B cell (primary cell): ENCODE measurements around the gene THOC5. TPM values are rescaled to one million over a fixed set of nuclear protein-coding genes. Genes with fewer than 3 reads are reported as not detected.

Experiments
- ATAC-seq: fragments of 200-7000 bp; cut with Tn5 transposase; one replicate; pipeline ENCODE4 v1.10.0; 2021; ENCODE audit warnings: low read depth, mild to moderate bottlenecking, moderate number of reproducible peaks, moderate library complexity
- CTCF ChIA-PET: fragments of 350-600 bp; sonication (Branson Sonifier 250); formaldehyde crosslinking; loops from one replicate; lab custom pipeline; 2021; ENCODE audit warnings: antibody characterized with exemption, inconsistent platforms; lab: Charles Lee
- POLR2A ChIA-PET: fragments of 350-600 bp; sonication (Branson Sonifier 250); formaldehyde crosslinking; loops from one replicate; lab custom pipeline; 2021; ENCODE audit warnings: antibody characterized with exemption; lab: Charles Lee
- DNase-seq: peaks from one replicate; pipeline ENCODE4 v3.0.0; 2013
- H2AFZ ChIP-seq: 2 replicates; pipeline ENCODE4 v1.6.1; 2012; ENCODE audit warnings: mild to moderate bottlenecking, low read depth, low read length; ENCODE audit not compliant: insufficient read depth, poor library complexity, severe bottlenecking
- H3K27ac ChIP-seq, 2 donors: 1 replicate in 1 of 2; 2 replicates in 1 of 2; pipeline ENCODE4 v1.5.1; 2012 to 2013; ENCODE audit warnings: low read length in 2 of 2, mild to moderate bottlenecking in 2 of 2, moderate library complexity in 1 of 2
- H3K27me3 ChIP-seq, 4 experiments: fragments of 200-600 bp in 1 of 4; sonication (generic) in 1 of 4; replicated peaks in 1 of 4; 1 replicate in 2 of 4; 2 replicates in 2 of 4; pipeline versions ENCODE4 v1.6.1 to v1.7.0; 2013 to 2016; ENCODE audit warnings: low read length in 3 of 4, mild to moderate bottlenecking in 2 of 4, mixed read lengths in 1 of 4, moderate library complexity in 1 of 4; ENCODE audit not compliant: insufficient read depth in 4 of 4, control insufficient read depth in 3 of 4; ENCODE audit errors: control extremely low read depth in 1 of 4
- H3K36me3 ChIP-seq, 2 experiments: replicated peaks in 1 of 2; 1 replicate in 1 of 2; 2 replicates in 1 of 2; pipeline versions ENCODE4 v1.6.1 to v1.7.1; 2013; ENCODE audit warnings: low read length in 1 of 2; ENCODE audit not compliant: insufficient read depth in 2 of 2, control insufficient read depth in 1 of 2; ENCODE audit errors: control extremely low read depth in 1 of 2, extremely low read depth in 1 of 2
- H3K4me1 ChIP-seq, 2 donors: fragments of 200-600 bp in 1 of 2; sonication (generic) in 1 of 2; 1 replicate in 1 of 2; 2 replicates in 1 of 2; pipeline versions ENCODE4 v1.5.1 to v1.6.1; 2013 to 2017; ENCODE audit warnings: low read length in 2 of 2; ENCODE audit not compliant: control insufficient read depth in 2 of 2, insufficient read depth in 2 of 2
- H3K4me2 ChIP-seq: replicated peaks from 2 replicates; pipeline ENCODE3; 2012; ENCODE audit warnings: mild to moderate bottlenecking, low read depth, low read length; ENCODE audit not compliant: poor library complexity, severe bottlenecking
- H3K4me3 ChIP-seq, 5 experiments: fragments of 200-600 bp in 1 of 5; sonication (generic) in 1 of 5; 1 replicate in 3 of 5; 2 replicates in 2 of 5; pipeline versions ENCODE4 v1.5.1 to v1.7.0; 2011 to 2016; ENCODE audit warnings: low read length in 4 of 5, mild to moderate bottlenecking in 4 of 5, low read depth in 2 of 5, control low read depth in 1 of 5, moderate library complexity in 1 of 5; ENCODE audit not compliant: insufficient read depth in 1 of 5; ENCODE audit errors: control extremely low read depth in 1 of 5, extremely low read depth in 1 of 5
- H3K79me2 ChIP-seq: fragments of 200-600 bp; sonication (generic); one replicate; pipeline ENCODE4 v1.6.0; 2016; ENCODE audit warnings: low read length; ENCODE audit not compliant: control insufficient read depth, insufficient read depth
- H3K9ac ChIP-seq: fragments of 200-600 bp; sonication (generic); 2 replicates; pipeline ENCODE4 v1.6.1; 2017; ENCODE audit warnings: mild to moderate bottlenecking, low read length, moderate library complexity
- H3K9me3 ChIP-seq, 3 donors: one replicate each; pipeline versions ENCODE4 v1.6.1 to v1.7.1; 2013; ENCODE audit warnings: low read length in 2 of 3; ENCODE audit not compliant: control insufficient read depth in 2 of 3, insufficient read depth in 1 of 3; ENCODE audit errors: control extremely low read depth in 1 of 3
- H4K20me1 ChIP-seq: 2 replicates; pipeline ENCODE4 v1.6.0; 2012; ENCODE audit warnings: mild to moderate bottlenecking, low read length; ENCODE audit not compliant: insufficient read depth, control insufficient read depth, poor library complexity, severe bottlenecking
- H3K27ac Mint-ChIP-seq: one replicate; pipeline ENCODE4 v1.8.0; 2021; ENCODE audit warnings: mixed read lengths
- H3K27me3 Mint-ChIP-seq: one replicate; pipeline ENCODE4 v1.8.0; 2021; ENCODE audit warnings: mixed read lengths
- H3K4me1 Mint-ChIP-seq: one replicate; pipeline ENCODE4 v1.8.0; 2021; ENCODE audit warnings: mixed read lengths
- H3K4me3 Mint-ChIP-seq: one replicate; pipeline ENCODE4 v1.8.0; 2021; ENCODE audit warnings: mixed read lengths
- H3K9me3 Mint-ChIP-seq: one replicate; pipeline ENCODE4 v1.8.0; 2022; ENCODE audit warnings: mixed read lengths; ENCODE audit not compliant: insufficient read depth
- EZH2 ChIP-seq: IDR thresholded peaks from 2 replicates; pipeline ENCODE4 v1.6.1; 2012; ENCODE audit warnings: borderline replicate concordance, low read depth, mild to moderate bottlenecking, moderate library complexity, low read length; ENCODE audit not compliant: insufficient read depth, poor library complexity, severe bottlenecking
- WGBS: methylation state at CpG from one replicate; pipeline ENCODE4 v1.1.5; 2013; ENCODE audit warnings: missing lambda C conversion rate; ENCODE audit not compliant: insufficient coverage; 5-methylcytosine and 5-hydroxymethylcytosine counted together
- intact Hi-C: fragments of 100-400 bp; cut with micrococcal nuclease; formaldehyde crosslinking; loops from one replicate; pipeline ENCODE4 v1.10.0; 2022
- polyA plus RNA-seq: library from polyadenylated mRNA; depleted of rRNA; stranded (reverse); fragments of >200 nt; gene quantifications from 2 replicates; pipeline ENCODE4 v1.2.3, GENCODE V29; 2012
- total RNA-seq, 2 donors: library from RNA; stranded (reverse); fragments of 120-200 nt in 1 of 2; gene quantifications; 1 replicate in 1 of 2; 2 replicates in 1 of 2; pipeline versions ENCODE4 v1.2.3 to v1.2.4, GENCODE V29; 2013 to 2022
- TF ChIP-seq, protein P1 (sequence below): fragments of 200-600 bp; IDR thresholded peaks from one replicate; pipeline ENCODE4 v1.8.0; 2022; ENCODE audit warnings: antibody characterized with exemption, mild to moderate bottlenecking

The THOC5 gene
- total and polyA plus RNA-seq, 2 donors (not counting 1 experiment from before 2014, with no cell fraction given): 26.5 to 59.1 TPM

DNA sequence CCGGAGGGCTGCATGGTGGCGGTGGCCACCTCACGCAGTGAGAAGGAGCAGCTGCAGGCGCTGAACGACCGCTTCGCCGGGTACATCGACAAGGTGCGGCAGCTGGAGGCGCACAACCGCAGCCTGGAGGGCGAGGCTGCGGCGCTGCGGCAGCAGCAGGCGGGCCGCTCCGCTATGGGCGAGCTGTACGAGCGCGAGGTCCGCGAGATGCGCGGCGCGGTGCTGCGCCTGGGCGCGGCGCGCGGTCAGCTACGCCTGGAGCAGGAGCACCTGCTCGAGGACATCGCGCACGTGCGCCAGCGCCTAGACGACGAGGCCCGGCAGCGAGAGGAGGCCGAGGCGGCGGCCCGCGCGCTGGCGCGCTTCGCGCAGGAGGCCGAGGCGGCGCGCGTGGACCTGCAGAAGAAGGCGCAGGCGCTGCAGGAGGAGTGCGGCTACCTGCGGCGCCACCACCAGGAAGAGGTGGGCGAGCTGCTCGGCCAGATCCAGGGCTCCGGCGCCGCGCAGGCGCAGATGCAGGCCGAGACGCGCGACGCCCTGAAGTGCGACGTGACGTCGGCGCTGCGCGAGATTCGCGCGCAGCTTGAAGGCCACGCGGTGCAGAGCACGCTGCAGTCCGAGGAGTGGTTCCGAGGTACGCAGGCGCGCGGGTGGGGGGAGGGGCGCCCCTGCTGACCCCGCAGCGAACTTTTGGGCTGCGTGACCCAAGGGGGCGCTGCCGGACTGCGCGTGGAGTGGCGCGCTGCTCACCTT lies 72.9 kb downstream of the THOC5 start:
- no peaks in the 10 kb centered on the region for H3K9me3 Mint-ChIP-seq
- H2AFZ ChIP-seq: no peak overlapping the region
- POLR2A ChIA-PET: interaction anchor here (0.7 kb wide), 1 partner anchor 68 kb away, joined by 6 read pairs; no protein-coding TSS in a partner anchor
- peak; percentile 61 for DNase-seq
- no peak for ATAC-seq
- no peaks in the 10 kb centered on the region for H4K20me1 ChIP-seq
- peaks cover 38% of the 10 kb centered on the region for H3K4me1 Mint-ChIP-seq
- H3K79me2 ChIP-seq: no peaks in the 10 kb centered on the region
- H3K36me3 ChIP-seq: no peaks in the 10 kb centered on the region
- peaks cover 30 to 38% of the 10 kb centered on the region in 2 donors for H3K4me1 ChIP-seq
- TF ChIP-seq, protein P1, sequence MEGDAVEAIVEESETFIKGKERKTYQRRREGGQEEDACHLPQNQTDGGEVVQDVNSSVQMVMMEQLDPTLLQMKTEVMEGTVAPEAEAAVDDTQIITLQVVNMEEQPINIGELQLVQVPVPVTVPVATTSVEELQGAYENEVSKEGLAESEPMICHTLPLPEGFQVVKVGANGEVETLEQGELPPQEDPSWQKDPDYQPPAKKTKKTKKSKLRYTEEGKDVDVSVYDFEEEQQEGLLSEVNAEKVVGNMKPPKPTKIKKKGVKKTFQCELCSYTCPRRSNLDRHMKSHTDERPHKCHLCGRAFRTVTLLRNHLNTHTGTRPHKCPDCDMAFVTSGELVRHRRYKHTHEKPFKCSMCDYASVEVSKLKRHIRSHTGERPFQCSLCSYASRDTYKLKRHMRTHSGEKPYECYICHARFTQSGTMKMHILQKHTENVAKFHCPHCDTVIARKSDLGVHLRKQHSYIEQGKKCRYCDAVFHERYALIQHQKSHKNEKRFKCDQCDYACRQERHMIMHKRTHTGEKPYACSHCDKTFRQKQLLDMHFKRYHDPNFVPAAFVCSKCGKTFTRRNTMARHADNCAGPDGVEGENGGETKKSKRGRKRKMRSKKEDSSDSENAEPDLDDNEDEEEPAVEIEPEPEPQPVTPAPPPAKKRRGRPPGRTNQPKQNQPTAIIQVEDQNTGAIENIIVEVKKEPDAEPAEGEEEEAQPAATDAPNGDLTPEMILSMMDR: no peak
- TF ChIP-seq EZH2: no peak
- peak overlapping the region; percentile 79 for H3K4me3 Mint-ChIP-seq
- peak overlapping the region in 2 of 5 experiments; percentile 8 to 24 for H3K4me3 ChIP-seq
- H3K9me3 ChIP-seq: peaks cover 0 to 27% (median 0%) of the 10 kb centered on the region in 3 donors
- no peak overlapping the region for H3K27ac ChIP-seq
- H3K27me3 Mint-ChIP-seq: peaks cover 35% of the 10 kb centered on the region
- CTCF ChIA-PET: interaction anchor here (1.1 to 2.4 kb wide), 2 partner anchors 9 to 44 kb away, joined by 3 to 10 read pairs; no protein-coding TSS in a partner anchor
- 23% methylated on average over 107 of the region's 107 CpGs for WGBS
- intact Hi-C loops: no loop called here
- no peak overlapping the region for H3K9ac ChIP-seq
- H3K27ac Mint-ChIP-seq: no peak overlapping the region
- peak overlapping the region; percentile 66 for H3K4me2 ChIP-seq
- H3K27me3 ChIP-seq: peaks cover 0 to 64% (median 43%) of the 10 kb centered on the region in 4 experiments

DNA sequence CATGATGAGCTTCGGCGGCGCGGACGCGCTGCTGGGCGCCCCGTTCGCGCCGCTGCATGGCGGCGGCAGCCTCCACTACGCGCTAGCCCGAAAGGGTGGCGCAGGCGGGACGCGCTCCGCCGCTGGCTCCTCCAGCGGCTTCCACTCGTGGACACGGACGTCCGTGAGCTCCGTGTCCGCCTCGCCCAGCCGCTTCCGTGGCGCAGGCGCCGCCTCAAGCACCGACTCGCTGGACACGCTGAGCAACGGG lies 73.4 kb downstream of the THOC5 start:
- H3K27me3 ChIP-seq: peaks cover 0 to 61% (median 43%) of the 10 kb centered on the region in 4 experiments
- no peaks in the 10 kb centered on the region for H3K9me3 Mint-ChIP-seq
- no peak overlapping the region for H2AFZ ChIP-seq
- H3K9me3 ChIP-seq: peaks cover 0 to 24% (median 0%) of the 10 kb centered on the region in 3 donors
- no peaks in the 10 kb centered on the region for H4K20me1 ChIP-seq
- DNase-seq (no peak), ATAC-seq (no peak)
- TF ChIP-seq EZH2: no peak
- TF ChIP-seq, protein P1: no peak
- peak overlapping the region in 1 of 5 experiments; percentile 8 for H3K4me3 ChIP-seq
- no peak overlapping the region for H3K4me3 Mint-ChIP-seq
- no peaks in the 10 kb centered on the region for H3K79me2 ChIP-seq
- CTCF ChIA-PET: no interaction called here
- no peak overlapping the region for H3K27ac ChIP-seq
- WGBS: 14% methylated on average over 39 of the region's 39 CpGs
- intact Hi-C loops: no loop called here
- H3K36me3 ChIP-seq: no peaks in the 10 kb centered on the region
- H3K4me1 Mint-ChIP-seq: peaks cover 43% of the 10 kb centered on the region
- H3K27me3 Mint-ChIP-seq: peaks cover 35% of the 10 kb centered on the region
- H3K4me2 ChIP-seq: peak overlapping the region; percentile 66
- POLR2A ChIA-PET: no interaction called here
- H3K9ac ChIP-seq: no peak overlapping the region
- H3K4me1 ChIP-seq: peaks cover 35 to 43% of the 10 kb centered on the region in 2 donors
- no peak overlapping the region for H3K27ac Mint-ChIP-seq
